ENCODE results near the gene SLC44A4.
"Not testable (repeated sequence)": the region's sequence is repeated elsewhere in the genome, so short reads cannot be mapped to it uniquely, and the experiment has no call there.

The SLC44A4 gene

DNA sequence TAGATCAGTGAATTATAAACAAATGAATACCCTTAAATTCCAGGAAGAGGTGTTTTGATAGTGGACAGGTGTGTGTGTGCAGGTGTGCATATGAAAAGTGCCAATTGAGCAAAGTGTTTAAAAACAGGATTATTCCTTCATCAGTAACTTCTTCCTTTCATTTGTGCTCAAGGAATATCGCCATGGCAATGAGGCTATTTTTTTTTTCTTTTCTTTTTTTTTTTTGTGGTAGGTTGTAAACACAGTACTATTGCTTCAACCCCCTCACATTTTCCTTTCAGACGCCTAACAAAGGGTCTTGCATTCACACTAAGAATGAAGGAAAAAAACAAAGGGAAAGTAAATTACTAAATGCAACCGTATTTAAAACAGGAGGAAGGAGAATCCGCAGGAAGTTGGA is 53.2 kb downstream of the SLC44A4 start:
- POLR2A ChIA-PET = interaction anchor here (1.1 to 2.2 kb wide), 3 partner anchors 10 to 30 kb away, joined by 5 to 13 read pairs (median 10); partner anchors contain the start of genes HSPA1A, HSPA1L, LSM2 and VARS1
- TF ChIP-seq CTBP1 (IDR thresholded peaks at IDR 0.05; ENCODE audit: borderline replicate concordance) = no peak
- no peak for TF ChIP-seq L3MBTL2 (conservative IDR thresholded peaks at IDR 0.05)
- TF ChIP-seq ELF4 (IDR thresholded peaks at IDR 0.05) = no peak
- TF ChIP-seq ZNF384 (IDR thresholded peaks at IDR 0.05) = peak; percentile 44; the same call in 1 of the 2 replicates
- no peak for DNase-seq (ENCODE audit: extremely low spot score)
- CTCF ChIA-PET = interaction anchor here (0.8 kb wide), 1 partner anchor 30 kb away, joined by 4 read pairs; the partner anchor contains the start of gene VARS1

DNA sequence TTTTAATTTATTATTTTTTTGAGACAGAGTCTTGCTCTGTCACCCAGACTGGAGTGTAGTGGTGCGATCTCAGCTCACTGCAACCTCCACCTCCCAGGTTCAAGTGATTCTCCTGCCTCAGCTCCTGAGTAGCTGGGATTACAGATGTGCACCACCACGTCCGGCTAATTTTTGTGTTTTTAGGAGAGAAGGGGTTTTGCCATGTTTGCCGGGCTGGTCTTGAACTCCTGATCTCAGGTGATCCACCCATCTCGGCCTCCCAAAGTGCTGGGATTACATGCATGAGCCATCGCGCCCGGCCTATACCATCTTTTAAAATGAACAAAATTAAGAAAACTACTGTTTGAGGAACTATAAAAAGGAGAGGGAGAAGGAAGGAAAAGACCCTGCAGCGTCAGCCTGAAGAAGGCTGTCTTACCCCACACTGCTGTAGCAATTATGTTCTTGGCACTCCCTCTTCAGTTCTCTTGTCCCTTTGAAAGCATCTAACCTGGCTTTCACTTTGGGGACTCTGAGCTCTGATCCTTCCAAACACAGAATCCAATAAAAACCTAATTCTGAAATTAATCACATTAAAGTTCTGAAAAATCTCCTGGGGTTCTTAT is 55.1 kb downstream of the SLC44A4 start:
- DNase-seq (ENCODE audit: extremely low spot score) = not testable (repeated sequence)
- POLR2A ChIA-PET = interaction anchor here (1.8 to 3.0 kb wide), 4 partner anchors 8 to 39 kb away, joined by 8 to 16 read pairs (median 11); partner anchors contain the start of genes HSPA1A, HSPA1L, LSM2 and NEU1
- CTCF ChIA-PET = interaction anchor here (0.7 kb wide), 1 partner anchor 291 kb away, joined by 3 read pairs; no protein-coding TSS in a partner anchor

DNA sequence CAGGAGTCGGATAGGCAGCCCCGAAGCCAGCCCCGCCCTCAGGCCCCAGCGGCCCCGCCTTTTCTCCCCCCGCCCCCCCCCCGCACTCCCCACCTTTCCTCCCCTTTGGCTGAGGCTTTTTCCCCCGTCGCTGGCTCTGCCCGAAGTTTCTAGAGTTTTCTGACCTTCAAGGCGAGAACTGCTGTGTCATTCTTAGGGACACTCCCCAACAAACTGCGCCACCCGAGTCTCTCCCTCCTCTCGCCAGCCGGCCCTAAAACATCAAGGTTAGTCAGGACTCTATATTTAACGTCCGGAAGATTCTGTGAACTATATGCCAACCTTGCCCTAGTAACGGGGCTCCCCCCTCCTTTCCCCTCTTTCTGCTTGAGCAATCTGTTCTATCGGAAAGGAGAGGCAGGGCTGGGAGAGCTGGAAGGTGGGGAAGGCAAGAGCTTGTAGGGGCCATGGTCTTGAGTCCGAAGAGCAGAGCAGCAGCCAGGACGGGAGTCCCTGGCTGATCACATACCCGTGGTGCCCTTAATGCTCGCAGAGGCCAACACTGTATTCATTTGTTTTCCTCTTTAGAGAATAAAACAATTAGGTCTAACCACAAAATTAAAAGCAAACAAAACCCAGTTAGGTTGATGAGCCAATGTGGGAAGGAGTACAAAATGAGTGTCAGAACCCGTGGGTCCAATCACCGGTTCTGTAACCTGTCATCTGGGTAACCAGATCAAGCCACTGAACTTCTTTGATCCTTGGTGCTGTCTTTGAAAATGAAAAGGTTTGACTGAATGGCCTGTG is 56.6 kb downstream of the SLC44A4 start:
- ChIA-PET CTCF (interaction anchor here (0.5 kb wide), 1 partner anchor 52 kb away, joined by 3 read pairs; no protein-coding TSS in a partner anchor), POLR2A (interaction anchor here (1.8 to 4.7 kb wide), 5 partner anchors 8 to 119 kb away, joined by 5 to 25 read pairs (median 9); partner anchors contain the start of genes ABHD16A, LSM2 and NEU1)
- TF ChIP-seq TARDBP (IDR thresholded peaks at IDR 0.05) (no peak), L3MBTL2 (conservative IDR thresholded peaks at IDR 0.05) (no peak), CTBP1 (IDR thresholded peaks at IDR 0.05; ENCODE audit: borderline replicate concordance) (no peak), SUZ12 (IDR thresholded peaks at IDR 0.05) (no peak), LEF1 (IDR thresholded peaks at IDR 0.05; ENCODE audit: borderline replicate concordance) (no peak), ZNF384 (IDR thresholded peaks at IDR 0.05) (no peak), SP1 (IDR thresholded peaks at IDR 0.05) (no peak), ELF4 (IDR thresholded peaks at IDR 0.05) (no peak), BHLHE40 (IDR thresholded peaks at IDR 0.05; ENCODE audit: borderline replicate concordance) (no peak), FOXK2 (IDR thresholded peaks at IDR 0.05) (no peak), PKNOX1 (IDR thresholded peaks at IDR 0.05) (no peak), FOXA1 (IDR thresholded peaks at IDR 0.05) (no peak), NFRKB (IDR thresholded peaks at IDR 0.05) (no peak)
- peak; percentile 50 for DNase-seq (ENCODE audit: extremely low spot score)

- no peak for TF ChIP-seq TARDBP (IDR thresholded peaks at IDR 0.05)
- no peak for TF ChIP-seq SP1 (IDR thresholded peaks at IDR 0.05)
- no peak for TF ChIP-seq FOXK2 (IDR thresholded peaks at IDR 0.05)
- TF ChIP-seq SUZ12 (IDR thresholded peaks at IDR 0.05) = no peak
- no peak for TF ChIP-seq L3MBTL2 (conservative IDR thresholded peaks at IDR 0.05)
- ChIA-PET POLR2A (interaction anchor here (2.1 to 4.7 kb wide), 4 partner anchors 9 to 118 kb away, joined by 5 to 25 read pairs (median 12); partner anchors contain the start of genes ABHD16A, LSM2 and NEU1), CTCF (no interaction called here)
- DNase-seq (ENCODE audit: extremely low spot score) = peak; percentile 45
Observed at GRCh38 chr6:31821301-31822035, 57.3 kb downstream of the SLC44A4 start.

- not testable (repeated sequence) for DNase-seq (ENCODE audit: extremely low spot score)
- ChIA-PET POLR2A (interaction anchor here (0.6 to 4.7 kb wide), 6 partner anchors 11 to 357 kb away, joined by 3 to 25 read pairs (median 3); partner anchors contain the start of gene VARS1), CTCF (interaction anchor here (1.7 kb wide), 1 partner anchor 51 kb away, joined by 7 read pairs; no protein-coding TSS in a partner anchor)
Observed at GRCh38 chr6:31820399-31820798, 58.4 kb downstream of the SLC44A4 start.

DNA sequence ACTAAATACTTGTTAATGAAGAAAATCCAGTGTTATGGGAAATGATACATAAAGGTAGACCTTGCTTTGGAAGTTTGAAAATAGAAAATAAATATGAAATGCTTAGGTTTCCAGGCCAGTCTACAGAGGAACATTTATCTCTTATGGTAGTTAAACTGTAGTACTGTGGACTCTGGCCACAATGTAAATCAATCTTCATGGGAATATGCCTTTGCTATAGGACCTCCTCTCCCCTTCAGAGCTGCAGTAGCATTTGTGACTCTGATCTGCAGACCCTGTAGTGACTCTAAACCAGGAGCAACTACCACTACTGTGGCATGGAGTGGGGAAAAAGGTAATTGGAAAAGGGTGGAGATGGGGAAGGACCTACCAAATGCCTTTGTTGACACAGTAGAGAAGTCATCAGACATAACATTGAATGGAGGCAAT is 58.9 kb downstream of the SLC44A4 start:
- no peak for TF ChIP-seq FOXA1 (IDR thresholded peaks at IDR 0.05)
- TF ChIP-seq ZNF384 (IDR thresholded peaks at IDR 0.05) = 0 out of 2 replicates have a peak, but pooled peaks have one; percentile 1
- POLR2A ChIA-PET = interaction anchor here (0.6 to 4.7 kb wide), 7 partner anchors 11 to 357 kb away, joined by 3 to 25 read pairs (median 3); partner anchors contain the start of gene VARS1
- CTCF ChIA-PET = interaction anchor here (1.4 to 1.7 kb wide), 2 partner anchors 11 to 50 kb away, joined by 6 to 7 read pairs; no protein-coding TSS in a partner anchor
- no peak for DNase-seq (ENCODE audit: extremely low spot score)

DNA sequence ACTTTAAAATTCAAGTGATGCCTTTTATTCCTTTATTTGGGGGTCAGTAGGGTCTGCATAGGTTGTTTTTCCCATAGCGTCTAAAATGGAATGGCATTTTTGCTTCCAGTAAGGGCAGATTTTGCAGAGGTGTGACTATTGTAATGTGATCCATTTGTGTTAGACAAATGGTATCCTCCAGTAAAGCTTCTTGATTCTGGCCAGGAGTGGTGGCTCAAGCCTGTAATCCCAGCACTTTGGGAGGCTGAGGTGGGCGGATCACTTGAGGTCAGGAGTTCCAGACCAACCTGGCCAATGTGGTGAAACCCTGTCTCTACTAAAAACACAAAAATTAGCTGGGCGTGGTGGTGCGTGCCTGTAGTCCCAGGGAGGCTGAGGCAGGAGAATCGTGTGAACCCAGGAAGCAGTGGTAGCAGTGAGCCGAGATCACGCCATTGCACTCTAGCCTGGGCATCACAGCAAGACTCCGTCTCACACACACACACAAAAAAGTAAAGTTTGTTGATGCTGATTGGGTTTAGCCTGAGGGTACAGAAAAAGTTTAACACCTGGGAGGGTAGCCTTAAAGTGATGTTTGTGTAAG is 60.8 kb downstream of the SLC44A4 start:
- CTCF ChIA-PET = interaction anchor here (0.6 to 1.0 kb wide), 2 partner anchors 10 to 45 kb away, joined by 3 to 4 read pairs; no protein-coding TSS in a partner anchor
- POLR2A ChIA-PET = interaction anchor here (0.8 to 4.7 kb wide), 7 partner anchors 8 to 81 kb away, joined by 3 to 25 read pairs (median 10); partner anchors contain the start of genes HSPA1B, LSM2 and VARS1
- not testable (repeated sequence) for DNase-seq (ENCODE audit: extremely low spot score)

GRCh38 chr6:31817133-31817928 is 61.5 kb downstream of the SLC44A4 start:
- ChIA-PET CTCF (interaction anchor here (0.6 to 1.0 kb wide), 2 partner anchors 9 to 44 kb away, joined by 3 to 4 read pairs; no protein-coding TSS in a partner anchor), POLR2A (interaction anchor here (0.8 to 4.7 kb wide), 6 partner anchors 9 to 80 kb away, joined by 3 to 25 read pairs (median 7); partner anchors contain the start of genes HSPA1B, LSM2 and VARS1)
- DNase-seq (ENCODE audit: extremely low spot score) = not testable (repeated sequence)

Measured in HEK293T (cell line).